ENCODE results near the gene SRPK2. TPM values are rescaled to one million over a fixed set of nuclear protein-coding genes. Genes with fewer than 3 reads are reported as not detected.

The SRPK2 gene
- total RNA-seq, 1 experiment from 2014 or later, result 58.2 TPM

DNA sequence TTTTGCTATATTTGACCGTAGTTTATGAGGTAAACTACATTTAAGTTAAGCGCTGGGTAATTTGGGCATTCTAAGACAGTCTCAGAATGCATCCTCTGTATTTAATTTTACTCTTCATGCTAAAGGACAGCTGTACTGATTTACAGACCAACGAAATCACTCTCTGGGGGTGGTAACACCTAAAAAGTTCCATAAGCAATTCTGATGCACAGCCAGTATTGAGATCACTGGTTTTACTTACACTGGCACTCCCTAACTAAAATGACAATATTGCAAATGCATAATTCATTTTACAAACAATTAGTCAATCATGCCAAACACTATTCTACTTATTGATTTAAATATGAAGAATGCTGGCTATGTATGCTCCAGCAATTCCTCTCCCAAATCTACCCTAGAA, 102.3 kb downstream of the SRPK2 start:
- in situ Hi-C loops (cut with HindIII; ENCODE audit: low pct_unique_long_range_greater_than_20kb, low sequenced_read_pairs) (no loop called here), intact Hi-C loops (cut with micrococcal nuclease; ENCODE audit: unreplicated experiment) (no loop called here)
- TF ChIP-seq, protein P1, sequence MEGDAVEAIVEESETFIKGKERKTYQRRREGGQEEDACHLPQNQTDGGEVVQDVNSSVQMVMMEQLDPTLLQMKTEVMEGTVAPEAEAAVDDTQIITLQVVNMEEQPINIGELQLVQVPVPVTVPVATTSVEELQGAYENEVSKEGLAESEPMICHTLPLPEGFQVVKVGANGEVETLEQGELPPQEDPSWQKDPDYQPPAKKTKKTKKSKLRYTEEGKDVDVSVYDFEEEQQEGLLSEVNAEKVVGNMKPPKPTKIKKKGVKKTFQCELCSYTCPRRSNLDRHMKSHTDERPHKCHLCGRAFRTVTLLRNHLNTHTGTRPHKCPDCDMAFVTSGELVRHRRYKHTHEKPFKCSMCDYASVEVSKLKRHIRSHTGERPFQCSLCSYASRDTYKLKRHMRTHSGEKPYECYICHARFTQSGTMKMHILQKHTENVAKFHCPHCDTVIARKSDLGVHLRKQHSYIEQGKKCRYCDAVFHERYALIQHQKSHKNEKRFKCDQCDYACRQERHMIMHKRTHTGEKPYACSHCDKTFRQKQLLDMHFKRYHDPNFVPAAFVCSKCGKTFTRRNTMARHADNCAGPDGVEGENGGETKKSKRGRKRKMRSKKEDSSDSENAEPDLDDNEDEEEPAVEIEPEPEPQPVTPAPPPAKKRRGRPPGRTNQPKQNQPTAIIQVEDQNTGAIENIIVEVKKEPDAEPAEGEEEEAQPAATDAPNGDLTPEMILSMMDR (IDR thresholded peaks at IDR 0.05), result no peak
- TF ChIP-seq TCF7L2 (IDR thresholded peaks at IDR 0.05; ENCODE audit: low read depth, low read length), result no peak
- TF ChIP-seq SIN3A (IDR thresholded peaks at IDR 0.05; ENCODE audit: borderline replicate concordance, insufficient read depth, low read depth, low read length), result no peak
- TF ChIP-seq, protein P2, sequence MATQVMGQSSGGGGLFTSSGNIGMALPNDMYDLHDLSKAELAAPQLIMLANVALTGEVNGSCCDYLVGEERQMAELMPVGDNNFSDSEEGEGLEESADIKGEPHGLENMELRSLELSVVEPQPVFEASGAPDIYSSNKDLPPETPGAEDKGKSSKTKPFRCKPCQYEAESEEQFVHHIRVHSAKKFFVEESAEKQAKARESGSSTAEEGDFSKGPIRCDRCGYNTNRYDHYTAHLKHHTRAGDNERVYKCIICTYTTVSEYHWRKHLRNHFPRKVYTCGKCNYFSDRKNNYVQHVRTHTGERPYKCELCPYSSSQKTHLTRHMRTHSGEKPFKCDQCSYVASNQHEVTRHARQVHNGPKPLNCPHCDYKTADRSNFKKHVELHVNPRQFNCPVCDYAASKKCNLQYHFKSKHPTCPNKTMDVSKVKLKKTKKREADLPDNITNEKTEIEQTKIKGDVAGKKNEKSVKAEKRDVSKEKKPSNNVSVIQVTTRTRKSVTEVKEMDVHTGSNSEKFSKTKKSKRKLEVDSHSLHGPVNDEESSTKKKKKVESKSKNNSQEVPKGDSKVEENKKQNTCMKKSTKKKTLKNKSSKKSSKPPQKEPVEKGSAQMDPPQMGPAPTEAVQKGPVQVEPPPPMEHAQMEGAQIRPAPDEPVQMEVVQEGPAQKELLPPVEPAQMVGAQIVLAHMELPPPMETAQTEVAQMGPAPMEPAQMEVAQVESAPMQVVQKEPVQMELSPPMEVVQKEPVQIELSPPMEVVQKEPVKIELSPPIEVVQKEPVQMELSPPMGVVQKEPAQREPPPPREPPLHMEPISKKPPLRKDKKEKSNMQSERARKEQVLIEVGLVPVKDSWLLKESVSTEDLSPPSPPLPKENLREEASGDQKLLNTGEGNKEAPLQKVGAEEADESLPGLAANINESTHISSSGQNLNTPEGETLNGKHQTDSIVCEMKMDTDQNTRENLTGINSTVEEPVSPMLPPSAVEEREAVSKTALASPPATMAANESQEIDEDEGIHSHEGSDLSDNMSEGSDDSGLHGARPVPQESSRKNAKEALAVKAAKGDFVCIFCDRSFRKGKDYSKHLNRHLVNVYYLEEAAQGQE (IDR thresholded peaks at IDR 0.05; ENCODE audit: insufficient read depth in 1 of 2, low read depth in 2 of 2, low read length in 1 of 2), result no peak
- no peak for TF ChIP-seq POLR2AphosphoS5 (IDR thresholded peaks at IDR 0.05; ENCODE audit: low read depth, low read length)
- no peaks in the 10 kb centered on the region for H3K9me3 ChIP-seq (ENCODE audit: control insufficient read depth, insufficient read depth, low read depth, low read length)
- H3K27me3 ChIP-seq (ENCODE audit: control insufficient read depth, insufficient read depth, low read length), result no peaks in the 10 kb centered on the region
- H3K27ac ChIP-seq (ENCODE audit: low read length), result no peak overlapping the region
- H3K4me3 ChIP-seq (ENCODE audit: low read depth in 2 of 2, low read length in 2 of 2), result no peak overlapping the region
- ChIA-PET CTCF (no interaction called here), POLR2A (no interaction called here)
- ATAC-seq (no peak), DNase-seq (ENCODE audit: low read depth, low spot score) (no peak)
- H3K4me1 ChIP-seq (ENCODE audit: control insufficient read depth, insufficient read depth, low read length), result no peaks in the 10 kb centered on the region
- H3K36me3 ChIP-seq (ENCODE audit: control insufficient read depth, insufficient read depth, low read length), result no peaks in the 10 kb centered on the region
- no TSS peak for BruUV-seq (replicated peaks)

DNA sequence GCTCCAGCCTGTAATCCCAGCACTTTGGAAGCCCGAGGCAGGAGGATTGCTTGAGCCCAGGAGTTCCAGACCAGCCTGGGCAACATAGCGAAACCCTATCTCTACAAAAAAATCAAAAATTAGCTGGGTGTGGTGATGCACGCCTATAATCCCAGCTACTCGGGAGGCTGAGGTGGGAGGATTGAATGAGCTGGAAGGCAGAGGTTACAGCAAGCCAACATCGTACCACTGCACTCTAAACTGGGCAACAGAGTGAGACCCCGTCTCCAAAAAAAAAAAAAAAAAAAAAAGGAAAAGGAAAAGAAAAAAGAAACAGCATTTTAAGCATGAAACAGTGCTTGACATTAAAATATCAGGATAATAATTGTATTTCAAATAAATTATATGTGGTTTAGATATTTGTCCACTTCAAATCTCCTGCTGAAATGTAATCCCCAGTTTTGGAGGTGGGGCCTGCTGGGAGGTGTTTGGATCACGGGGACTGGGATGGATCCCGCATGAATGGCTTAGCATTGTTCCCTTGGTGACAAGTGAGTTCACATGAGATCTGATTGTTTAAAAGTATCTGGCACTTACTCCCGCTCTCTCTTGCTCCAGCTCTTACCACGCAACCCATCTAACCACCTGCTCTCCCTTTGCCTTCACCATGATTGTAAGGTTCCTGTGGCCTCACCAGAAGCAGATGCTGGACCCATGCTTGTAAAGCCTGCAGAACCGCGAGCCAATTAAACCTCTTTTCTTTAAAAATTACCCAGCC, 103.4 kb downstream of the SRPK2 start:
- H3K4me1 ChIP-seq (ENCODE audit: control insufficient read depth, insufficient read depth, low read length), result no peaks in the 10 kb centered on the region
- no peaks in the 10 kb centered on the region for H3K36me3 ChIP-seq (ENCODE audit: control insufficient read depth, insufficient read depth, low read length)
- DNase-seq (ENCODE audit: low read depth, low spot score) (no peak), ATAC-seq (no peak)
- no peak overlapping the region for H3K27ac ChIP-seq (ENCODE audit: low read length)
- ChIA-PET POLR2A (no interaction called here), CTCF (interaction anchor here (0.6 kb wide), 1 partner anchor 65 kb away, joined by 4 read pairs; no protein-coding TSS in a partner anchor)
- no TSS peak for BruUV-seq (replicated peaks)
- H3K9me3 ChIP-seq (ENCODE audit: control insufficient read depth, insufficient read depth, low read depth, low read length), result no peaks in the 10 kb centered on the region
- TF ChIP-seq, protein P2 (IDR thresholded peaks at IDR 0.05; ENCODE audit: insufficient read depth in 1 of 2, low read depth in 2 of 2, low read length in 1 of 2), result no peak
- TF ChIP-seq SIN3A (IDR thresholded peaks at IDR 0.05; ENCODE audit: borderline replicate concordance, insufficient read depth, low read depth, low read length) (no peak), POLR2AphosphoS5 (IDR thresholded peaks at IDR 0.05; ENCODE audit: low read depth, low read length) (no peak), TCF7L2 (IDR thresholded peaks at IDR 0.05; ENCODE audit: low read depth, low read length) (no peak)
- TF ChIP-seq, protein P1 (IDR thresholded peaks at IDR 0.05), result no peak
- in situ Hi-C loops (cut with HindIII; ENCODE audit: low pct_unique_long_range_greater_than_20kb, low sequenced_read_pairs), result no loop called here
- intact Hi-C loops (cut with micrococcal nuclease; ENCODE audit: unreplicated experiment), result no loop called here
- no peaks in the 10 kb centered on the region for H3K27me3 ChIP-seq (ENCODE audit: control insufficient read depth, insufficient read depth, low read length)
- H3K4me3 ChIP-seq (ENCODE audit: low read depth in 2 of 2, low read length in 2 of 2), result no peak overlapping the region
